ENCODE measurements around the gene SNRPF. TPM values are rescaled to one million over a fixed set of nuclear protein-coding genes. Genes with fewer than 3 reads are reported as not detected.

SNRPF gene
- total and polyA plus RNA-seq, 11 donors, result 2.5 to 48.6 (median 11.9) TPM

- intact Hi-C loops (cut with DNase I), result no loop called here
- ATAC-seq, result no peak
- Histone ChIP-seq H3K4me1 (no peaks in the 10 kb centered on the region), H3K27me3 (no peaks in the 10 kb centered on the region), H3K9me3 (no peaks in the 10 kb centered on the region), H3K27ac (no peak overlapping the region), H3K36me3 (peaks cover 0 to 12% (median 0%) of the 10 kb centered on the region in 9 donors), H3K4me3 (no peak overlapping the region)
- TF ChIP-seq CTCF (IDR thresholded peaks at IDR 0.05) (no peak), POLR2A (IDR thresholded peaks at IDR 0.05) (no peak)
- no peak for DNase-seq
- WGBS, 4 donors, result 79 to 90% (median 83%) methylated on average over 4 of the region's 4 CpGs
Measured at GRCh38 chr12:95874452-95874851, 15.7 kb downstream of the SNRPF start.

GRCh38 chr12:95877622-95878021, 18.9 kb downstream of the SNRPF start:
- intact Hi-C loops (cut with DNase I), result no loop called here
- Histone ChIP-seq H3K27ac (no peak overlapping the region), H3K4me3 (no peak overlapping the region), H3K27me3 (no peaks in the 10 kb centered on the region), H3K4me1 (peaks cover 0 to 12% (median 0%) of the 10 kb centered on the region in 12 donors), H3K36me3 (peaks cover 0 to 5% (median 0%) of the 10 kb centered on the region in 9 donors), H3K9me3 (no peaks in the 10 kb centered on the region)
- DNase-seq (no peak), ATAC-seq (no peak)
- TF ChIP-seq POLR2A (IDR thresholded peaks at IDR 0.05), result no peak
- TF ChIP-seq CTCF (IDR thresholded peaks at IDR 0.05), result no peak
- 56 to 95% (median 90%) methylated on average over 2 of the region's 2 CpGs for WGBS, 4 donors

GRCh38 chr12:95880895-95881294, 22.1 kb downstream of the SNRPF start:
- DNase-seq (no peak), ATAC-seq (no peak)
- Histone ChIP-seq H3K4me3 (no peak overlapping the region), H3K4me1 (peaks cover 0 to 12% (median 0%) of the 10 kb centered on the region in 12 donors), H3K36me3 (no peaks in the 10 kb centered on the region), H3K27me3 (no peaks in the 10 kb centered on the region), H3K9me3 (peaks cover 0 to 10% (median 7%) of the 10 kb centered on the region in 12 donors), H3K27ac (no peak overlapping the region)
- TF ChIP-seq POLR2A (IDR thresholded peaks at IDR 0.05) (no peak), CTCF (IDR thresholded peaks at IDR 0.05) (no peak)
- WGBS, 4 donors, result 92 to 100% (median 96%) methylated on average over 1 of the region's 1 CpG
- intact Hi-C loops (cut with DNase I), result no loop called here

GRCh38 chr12:95881331-95881955, 22.7 kb downstream of the SNRPF start:
- no peaks in the 10 kb centered on the region for H3K27me3 ChIP-seq
- ATAC-seq, result no peak
- no peak overlapping the region for H3K27ac ChIP-seq
- intact Hi-C loops (cut with DNase I), result no loop called here
- 73 to 77% (median 77%) methylated on average over 3 of the region's 3 CpGs for WGBS, 4 donors
- H3K9me3 ChIP-seq, result peaks cover 0 to 10% (median 7%) of the 10 kb centered on the region in 12 donors
- H3K4me3 ChIP-seq, result no peak overlapping the region
- no peaks in the 10 kb centered on the region for H3K36me3 ChIP-seq
- no peak for TF ChIP-seq POLR2A (IDR thresholded peaks at IDR 0.05)
- TF ChIP-seq CTCF (IDR thresholded peaks at IDR 0.05), result no peak
- H3K4me1 ChIP-seq, result peaks cover 0 to 12% (median 0%) of the 10 kb centered on the region in 12 donors
- DNase-seq, result no peak
